Prostate gland (tissue), 2 donors: ENCODE measurements around the gene CNGA2.

Experiments
- CTCF ChIP-seq, 4 experiments: fragments of 200-600 bp in 2 of 4; fragments of 450-650 bp in 2 of 4; sonication (generic) in 2 of 4; IDR thresholded peaks; 1 replicate in 3 of 4; 2 replicates in 1 of 4; pipeline ENCODE4 v1.5.1; 2016 to 2019; ENCODE audit warnings: antibody characterized with exemption in 4 of 4, mild to moderate bottlenecking in 2 of 4, moderate library complexity in 2 of 4
- POLR2AphosphoS5 ChIP-seq: sonication (generic); formaldehyde crosslinking; IDR thresholded peaks from one replicate; pipeline ENCODE4 v1.6.1; 2017; ENCODE audit warnings: antibody characterized with exemption

- TF ChIP-seq CTCF (IDR thresholded peaks at IDR 0.05), result no peak
- no peak for TF ChIP-seq POLR2AphosphoS5
Observed at GRCh38 chrX:151734446-151734845, at the start of gene CNGA2.
